ENCODE results near the gene MED25.

- TF ChIP-seq CTCF (IDR thresholded peaks at IDR 0.05; ENCODE audit: poor library complexity, severe bottlenecking), result no peak
- TF ChIP-seq EZH2 (IDR thresholded peaks at IDR 0.05; ENCODE audit: borderline replicate concordance, insufficient read depth, low read length, poor library complexity, severe bottlenecking), result no peak
- no peak for TF ChIP-seq POLR2AphosphoS5 (IDR thresholded peaks at IDR 0.05)
- no peak for TF ChIP-seq SMC3 (conservative IDR thresholded peaks at IDR 0.05; ENCODE audit: poor library complexity)
- TF ChIP-seq MXI1 (conservative IDR thresholded peaks at IDR 0.05; ENCODE audit: poor library complexity, severe bottlenecking), result no peak
- no peak for TF ChIP-seq TAF1 (IDR thresholded peaks at IDR 0.05; ENCODE audit: low read depth)
- TF ChIP-seq REST (IDR thresholded peaks at IDR 0.05; ENCODE audit: borderline replicate concordance), result no peak
- TF ChIP-seq EP300 (conservative IDR thresholded peaks at IDR 0.05; ENCODE audit: poor library complexity, severe bottlenecking), result no peak
- TF ChIP-seq RAD21 (conservative IDR thresholded peaks at IDR 0.05), result no peak
These were observed 30.3 kb upstream of the MED25 start for GRCh38 chr19:49787746-49788145.
